ENCODE results near the gene C1QTNF6. TPM values are rescaled to one million over a fixed set of nuclear protein-coding genes. Genes with fewer than 3 reads are reported as not detected.

Gene C1QTNF6
- total and polyA plus RNA-seq, 2 of the 8 experiments (the other 6 are each of a cell fraction or from before 2014, with no cell fraction given), result 3.1 to 6.5 TPM

- Histone ChIP-seq H2BK5ac (ENCODE audit: low read depth, low read length) (no peak overlapping the region), H3K18ac (ENCODE audit: extremely low read depth, low read length) (no peak overlapping the region), H3K9ac (replicated peaks in 1 of 4; ENCODE audit: extremely low read depth in 1 of 4, low read depth in 3 of 4, low read length in 3 of 4) (no peak overlapping the region), H3K4me3 (ENCODE audit: extremely low read depth in 1 of 4, insufficient read depth in 2 of 4, low read depth in 3 of 4, low read length in 4 of 4) (no peak overlapping the region), H3K23me2 (ENCODE audit: low read depth, low read length) (no peaks in the 10 kb centered on the region), H2AFZ (ENCODE audit: low read length) (no peak overlapping the region), H2BK20ac (ENCODE audit: low read length) (no peak overlapping the region), H2BK15ac (ENCODE audit: low read length) (no peak overlapping the region), H3K14ac (ENCODE audit: insufficient read length) (no peak overlapping the region), H3K4me1 (replicated peaks in 1 of 4; ENCODE audit: control insufficient read depth in 3 of 4, insufficient read depth in 4 of 4, low read length in 3 of 4) (peaks cover 0 to 11% (median 3%) of the 10 kb centered on the region in 4 experiments; a peak in 4 of 7 replicates), H3K36me3 (ENCODE audit: control insufficient read depth in 2 of 4, insufficient read depth in 4 of 4, low read length in 3 of 4) (no peaks in the 10 kb centered on the region), H3K4ac (replicated peaks; ENCODE audit: insufficient read length, low read depth, low read length) (no peak overlapping the region), H3K4me2 (ENCODE audit: insufficient read depth in 1 of 2, low read depth in 2 of 2, low read length in 2 of 2) (no peak overlapping the region), H4K20me1 (replicated peaks in 1 of 2; ENCODE audit: control insufficient read depth in 1 of 2, insufficient read depth in 2 of 2, low read length in 2 of 2) (no peaks in the 10 kb centered on the region), H3K23ac (ENCODE audit: insufficient read length) (no peak overlapping the region), H3K56ac (replicated peaks; ENCODE audit: insufficient read length, low read depth, low read length) (no peak overlapping the region), H3K27ac (ENCODE audit: low read depth, low read length) (no peak overlapping the region), H3K79me2 (ENCODE audit: control insufficient read depth in 1 of 2, insufficient read depth in 2 of 2, low read length in 2 of 2) (no peaks in the 10 kb centered on the region), H2AK5ac (ENCODE audit: low read depth, low read length) (no peak overlapping the region), H2BK120ac (replicated peaks; ENCODE audit: low read depth, low read length) (no peak overlapping the region), H3K27me3 (replicated peaks in 1 of 4; ENCODE audit: control insufficient read depth in 3 of 4, extremely low read depth in 1 of 4, insufficient read depth in 3 of 4, low read length in 3 of 4) (no peaks in the 10 kb centered on the region; a peak in 1 of 7 replicates), H2BK12ac (ENCODE audit: low read depth, low read length) (no peak overlapping the region), H4K5ac (ENCODE audit: insufficient read length, low read depth, low read length) (no peak overlapping the region), H3K79me1 (ENCODE audit: low read depth, low read length) (no peaks in the 10 kb centered on the region), H4K8ac (ENCODE audit: extremely low read depth, insufficient read depth, low read length) (no peak overlapping the region), H4K91ac (replicated peaks; ENCODE audit: insufficient read length, low read length) (no peak overlapping the region), H3K9me3 (ENCODE audit: insufficient read depth in 2 of 2, low read depth in 1 of 2, low read length in 1 of 2) (no peaks in the 10 kb centered on the region)
- DNase-seq (ENCODE audit: low read depth in 1 of 2, low spot score in 2 of 2) (no peak), FAIRE-seq (no peak)
- ChIA-PET POLR2A (ENCODE audit: partially characterized antibody) (interaction anchor here (1.7 kb wide), 1 partner anchor 30 kb away, joined by 4 read pairs; no protein-coding TSS in a partner anchor), CTCF (ENCODE audit: partially characterized antibody) (interaction anchor here (0.7 to 7.9 kb wide), 6 partner anchors 15 to 92 kb away, joined by 3 to 77 read pairs (median 8); partner anchors contain the start of gene IL2RB)
- WGBS, 2 experiments (ENCODE audit: extremely low coverage in 1 of 2, insufficient coverage in 1 of 2, insufficient read length in 1 of 2, insufficient replicate concordance in 2 of 2, low coverage in 1 of 2, low lambda C conversion rate in 2 of 2, missing lambda C conversion rate in 1 of 2), result 83% methylated on average over 8 of the region's 8 CpGs; no CpG with 5 or more reads in 1 of the 2 experiments
- TF ChIP-seq HDAC2 (IDR thresholded peaks at IDR 0.05; ENCODE audit: borderline replicate concordance in 1 of 2, low read depth in 2 of 2, low read length in 2 of 2) (no peak), SUZ12 (IDR thresholded peaks at IDR 0.05; ENCODE audit: low read length) (no peak), SIRT6 (IDR thresholded peaks at IDR 0.05; ENCODE audit: low read length) (no peak), SIX5 (IDR thresholded peaks at IDR 0.05; ENCODE audit: low read depth, low read length) (no peak), FOSL1 (IDR thresholded peaks at IDR 0.05; ENCODE audit: insufficient read depth, low read depth, low read length) (no peak)
These were observed 19.9 kb downstream of the C1QTNF6 start for GRCh38 chr22:37167981-37168647.

Measured in H1 (cell line).